ENCODE data around the gene SLX4IP.

Gene SLX4IP

DNA sequence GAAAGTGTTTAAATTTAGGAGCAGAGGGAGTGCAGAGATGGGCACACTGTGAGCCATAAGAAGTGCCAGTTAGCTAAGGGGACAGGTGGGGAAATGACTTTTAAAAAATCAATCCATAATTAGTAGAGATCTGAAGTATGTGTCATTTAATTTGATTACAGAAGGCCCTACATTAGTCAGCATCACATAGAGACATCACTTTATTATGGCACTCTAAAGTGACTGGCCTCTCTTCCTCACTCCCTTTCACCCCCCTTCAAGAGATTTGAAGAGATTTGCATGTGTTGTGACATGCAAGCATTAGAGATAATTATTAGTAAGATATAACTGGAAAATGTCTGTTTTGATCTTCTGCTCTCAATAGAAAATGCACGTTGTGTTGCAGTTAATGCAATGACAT is 86.7 kb downstream of the SLX4IP start:
- no peak for DNase-seq (ENCODE audit: low read depth)

DNA sequence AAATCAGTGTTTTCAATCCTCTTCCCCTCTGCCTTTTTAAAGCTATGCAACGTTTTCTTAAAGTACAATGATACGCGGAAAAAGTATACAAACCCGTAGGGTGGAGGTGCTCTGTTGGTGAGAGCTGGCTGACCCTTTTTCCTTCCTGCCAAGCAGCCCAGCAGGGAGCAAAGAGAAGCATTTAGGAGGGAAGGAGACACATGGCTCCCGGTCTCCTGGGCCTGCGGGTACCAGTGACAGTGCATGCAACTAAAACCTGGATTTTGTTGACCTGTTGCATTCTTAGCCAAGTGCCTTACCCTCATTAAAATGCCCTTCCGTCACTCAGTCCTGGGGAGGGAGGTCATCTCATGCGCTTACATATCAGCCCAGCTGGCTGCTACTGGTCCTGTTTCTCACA is 87.2 kb downstream of the SLX4IP start:
- DNase-seq (ENCODE audit: low read depth): no peak

DNA sequence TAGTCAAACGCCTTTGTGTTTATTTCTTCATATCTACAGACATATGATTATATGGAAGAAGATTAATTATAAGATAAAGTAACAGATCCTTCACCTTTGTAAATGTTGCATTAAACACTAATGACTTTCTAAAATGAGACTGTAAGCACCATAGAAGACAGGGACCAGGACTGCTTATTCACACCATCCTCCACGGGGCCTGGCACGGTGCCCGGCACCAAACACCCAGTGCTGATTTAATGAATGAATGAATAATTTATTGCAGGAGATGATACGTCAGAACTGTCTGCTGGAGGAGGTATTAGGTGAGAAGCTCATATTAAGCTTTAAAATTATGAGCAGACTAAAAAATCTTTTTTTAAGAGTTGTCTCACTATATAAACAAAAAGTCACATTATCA is 88.3 kb downstream of the SLX4IP start:
- DNase-seq (ENCODE audit: low read depth): no peak

DNA sequence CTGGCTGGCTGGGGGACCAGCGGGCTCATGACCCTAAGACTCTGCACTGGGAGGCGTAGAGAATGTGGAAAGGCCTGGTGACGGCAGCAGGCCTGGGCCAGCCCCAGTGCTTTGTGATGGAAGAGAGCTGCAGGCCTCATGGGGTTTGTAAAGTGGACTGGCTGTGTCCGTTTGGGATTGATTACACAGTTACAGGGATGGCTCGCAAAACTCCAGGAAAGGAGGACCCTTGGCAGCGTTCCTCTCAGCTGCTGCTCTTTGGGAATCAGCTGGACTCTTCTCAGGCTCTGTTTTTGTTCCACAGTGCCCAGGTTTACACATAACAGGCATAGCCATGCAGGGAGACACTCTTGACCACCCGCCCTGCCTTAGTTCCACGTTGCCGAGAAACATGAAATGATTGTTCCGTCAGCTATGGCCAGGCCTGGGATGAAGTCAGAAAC is 89.0 kb downstream of the SLX4IP start:
- DNase-seq (ENCODE audit: low read depth): no peak

DNA sequence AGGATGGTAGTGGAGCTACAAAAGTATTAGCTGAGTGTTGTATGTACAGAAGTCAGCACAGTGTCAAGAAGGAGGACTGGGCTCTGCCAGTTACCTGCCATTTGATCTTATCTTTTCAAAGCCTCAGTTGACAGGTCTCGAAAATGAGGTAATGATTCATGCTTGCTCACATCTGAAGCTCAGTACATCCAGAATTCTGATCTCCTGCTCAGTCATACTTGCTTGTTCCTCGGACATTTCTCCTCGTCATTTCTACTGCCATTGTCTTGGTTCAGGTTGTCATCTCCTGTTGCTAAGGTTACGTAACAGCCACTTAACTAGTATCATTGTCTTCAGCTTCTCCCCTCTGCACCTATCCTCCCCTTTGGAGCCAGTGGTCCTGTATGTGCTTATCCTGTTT is 89.5 kb downstream of the SLX4IP start:
- DNase-seq (ENCODE audit: low read depth): no peak

DNA sequence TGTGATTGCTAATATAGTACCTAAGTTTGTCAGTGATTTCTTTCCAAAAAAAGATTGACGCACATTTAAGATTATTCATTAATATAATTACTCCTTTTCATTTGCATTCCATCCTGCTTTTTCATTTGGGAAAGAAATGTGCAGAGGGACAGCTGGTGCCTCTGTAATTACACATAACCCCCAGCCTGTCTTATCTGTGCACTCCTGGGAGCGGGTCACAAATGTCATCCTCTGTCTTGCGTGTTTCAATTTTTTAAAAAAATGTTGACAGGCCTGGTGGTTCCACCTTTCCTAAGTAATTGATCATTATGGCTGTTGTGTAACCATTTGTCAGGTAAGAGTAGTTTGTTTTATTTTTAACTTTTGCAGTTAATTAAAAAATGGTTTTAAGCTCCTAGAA is 92.7 kb downstream of the SLX4IP start:
- DNase-seq (ENCODE audit: low read depth): no peak

DNA sequence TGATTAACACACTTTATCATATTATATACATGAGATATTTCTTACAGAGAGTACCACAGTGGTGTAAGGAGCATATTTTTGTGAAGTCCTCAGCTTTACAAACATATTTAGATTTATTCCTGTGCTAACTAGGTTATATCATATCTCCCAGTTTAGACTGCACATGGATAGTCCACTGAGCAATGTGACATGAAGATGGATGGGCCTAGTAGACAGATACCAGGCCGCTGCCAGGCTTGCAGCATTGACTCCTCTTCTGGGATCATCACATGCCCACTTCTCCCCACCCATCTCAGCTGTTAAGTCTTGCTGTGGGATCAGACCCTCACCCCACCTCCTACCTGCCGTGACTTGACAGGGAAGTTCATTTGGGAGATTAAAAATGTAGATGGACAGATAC is 95.8 kb downstream of the SLX4IP start:
- DNase-seq (ENCODE audit: low read depth): no peak

DNA sequence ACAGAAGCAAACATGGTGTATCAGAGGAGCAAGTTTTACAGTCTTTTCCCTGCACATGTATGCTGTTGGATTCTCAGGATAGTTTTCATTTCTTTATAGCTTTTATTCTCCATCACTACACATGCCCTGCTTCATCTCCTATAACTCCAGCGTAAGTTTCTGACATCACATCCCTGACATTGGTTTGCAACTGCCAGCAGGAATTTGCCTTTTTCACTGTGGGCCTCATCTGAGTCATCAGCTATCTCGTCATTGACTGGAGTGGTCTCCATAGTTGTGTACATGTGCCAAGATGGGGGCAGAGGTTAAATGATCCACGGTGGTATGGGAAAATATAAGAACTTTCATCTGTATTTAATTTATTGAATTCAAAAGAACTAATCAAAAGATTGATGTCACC is 96.7 kb downstream of the SLX4IP start:
- DNase-seq (ENCODE audit: low read depth): no peak

DNA sequence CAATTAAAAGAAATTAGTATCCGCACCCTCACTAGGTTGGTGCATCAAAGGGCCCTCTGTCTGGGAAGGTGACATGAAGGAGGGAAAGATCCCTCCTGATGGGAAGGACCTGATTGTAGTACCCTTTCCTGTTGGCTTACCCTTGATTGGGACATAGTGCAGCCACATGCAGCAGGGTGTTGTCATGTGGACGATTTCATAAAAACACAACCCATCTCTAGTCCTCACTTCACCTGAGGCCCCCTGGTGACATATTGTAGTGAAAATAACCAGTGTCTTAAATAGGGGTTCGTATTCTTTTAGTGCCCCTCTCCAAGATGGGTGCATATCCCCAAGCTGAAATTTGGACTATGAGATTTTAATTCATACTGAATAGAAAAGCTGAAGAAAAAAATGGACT is 97.3 kb downstream of the SLX4IP start:
- DNase-seq (ENCODE audit: low read depth): no peak

DNA sequence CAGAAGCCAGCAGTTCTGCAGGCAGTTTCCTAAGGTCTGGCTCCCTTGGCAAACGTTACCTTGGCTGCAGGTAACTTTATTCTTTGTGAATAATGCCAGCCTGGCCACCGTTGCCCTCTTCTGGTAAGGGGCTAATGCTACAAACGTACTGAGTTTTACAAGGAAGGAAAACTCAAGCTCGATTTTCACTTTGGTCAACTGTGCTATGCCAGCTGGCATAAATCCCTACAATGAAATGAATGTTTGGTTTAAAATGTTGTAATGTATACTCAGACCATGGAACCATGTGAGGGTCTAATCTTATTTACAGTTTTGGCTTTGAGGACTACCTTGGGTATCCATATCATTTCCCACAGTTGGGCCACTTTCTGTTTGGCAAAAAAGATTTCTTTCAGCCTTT is 101.4 kb downstream of the SLX4IP start:
- DNase-seq (ENCODE audit: low read depth): no peak

DNA sequence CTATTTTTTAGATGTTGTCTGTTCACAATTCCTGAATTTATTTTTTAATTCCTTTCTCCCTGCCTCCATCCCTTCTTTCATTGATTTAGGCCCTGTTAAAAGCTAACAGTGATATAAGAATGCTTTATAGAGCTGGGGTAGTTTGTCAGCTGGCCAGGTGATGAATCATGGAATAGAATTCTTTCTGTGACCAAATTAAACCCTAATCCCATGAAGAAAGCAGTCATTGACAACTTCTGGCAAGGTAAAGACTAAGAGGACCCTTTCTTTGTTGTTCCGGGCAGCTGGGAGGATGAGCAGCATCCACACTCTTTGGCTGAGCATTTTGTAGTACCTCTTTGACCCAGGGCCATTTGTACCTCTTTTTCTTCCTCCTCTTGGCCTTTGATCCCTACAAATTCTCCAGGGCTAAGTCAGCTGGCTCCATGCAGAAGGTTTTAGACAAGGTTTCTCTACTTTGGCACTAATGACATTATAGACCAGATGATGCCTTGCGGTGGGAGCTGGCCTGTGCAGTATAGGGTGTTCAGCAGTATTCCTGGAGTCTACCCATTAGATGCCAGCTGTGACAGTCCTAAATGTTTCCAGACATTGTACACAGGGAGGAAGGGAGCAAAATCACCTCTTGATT is 102.9 kb downstream of the SLX4IP start:
- DNase-seq (ENCODE audit: low read depth): no peak

DNA sequence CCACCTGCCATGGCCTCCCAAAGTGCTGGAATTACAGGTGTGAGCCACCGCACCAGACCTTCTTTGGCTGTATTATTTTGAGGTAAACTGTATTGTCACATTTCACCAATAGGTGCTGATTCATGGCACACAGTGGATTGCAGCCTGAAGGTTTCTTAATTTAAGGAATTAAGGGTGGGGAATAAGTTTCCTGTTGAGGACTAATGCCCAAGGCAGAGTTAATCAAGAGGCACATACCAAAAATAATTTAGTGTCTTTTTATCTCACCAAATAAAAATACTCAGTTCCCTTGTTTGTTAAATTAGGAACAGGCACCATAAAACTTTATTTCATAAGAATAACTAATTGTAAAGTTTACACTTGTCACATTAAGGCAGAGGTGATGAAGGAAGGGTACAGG is 103.7 kb downstream of the SLX4IP start:
- no peak for DNase-seq (ENCODE audit: low read depth)

DNA sequence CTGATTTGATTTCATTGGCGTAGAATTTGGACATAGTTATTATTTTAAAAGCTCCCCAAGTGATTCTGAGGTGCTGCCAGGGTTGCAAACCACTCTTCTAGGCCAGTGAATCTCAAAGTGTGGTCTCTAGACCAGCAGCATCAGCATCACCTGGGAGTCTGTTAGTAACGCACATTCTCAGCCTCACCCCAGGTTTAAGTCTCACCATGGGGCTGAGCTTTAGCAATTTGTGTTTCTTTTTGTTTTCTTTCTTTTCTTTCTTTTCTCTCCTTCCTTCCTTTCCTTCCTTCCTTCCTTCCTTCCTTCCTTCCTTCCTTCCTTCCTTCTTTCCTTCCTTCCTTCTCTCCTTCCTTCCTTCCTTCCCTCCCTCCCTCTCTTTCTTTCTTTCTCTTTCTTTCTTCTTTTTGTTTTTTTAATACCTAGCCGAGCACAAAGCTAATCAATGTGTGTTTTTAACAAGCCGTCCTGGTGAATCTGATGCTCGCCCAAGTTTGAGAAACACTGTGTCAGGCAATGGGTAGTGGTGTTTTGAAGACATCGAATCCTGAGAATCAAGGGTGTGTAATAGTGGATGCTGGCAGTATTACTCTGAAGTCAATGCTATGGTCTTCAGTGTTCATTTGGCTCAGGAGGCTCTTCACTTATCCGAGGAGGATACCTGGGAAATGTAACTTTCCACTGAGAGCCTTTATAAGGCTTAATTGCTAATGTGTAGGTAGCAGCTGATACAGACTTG is 104.9 kb downstream of the SLX4IP start:
- no peak for DNase-seq (ENCODE audit: low read depth)

DNA sequence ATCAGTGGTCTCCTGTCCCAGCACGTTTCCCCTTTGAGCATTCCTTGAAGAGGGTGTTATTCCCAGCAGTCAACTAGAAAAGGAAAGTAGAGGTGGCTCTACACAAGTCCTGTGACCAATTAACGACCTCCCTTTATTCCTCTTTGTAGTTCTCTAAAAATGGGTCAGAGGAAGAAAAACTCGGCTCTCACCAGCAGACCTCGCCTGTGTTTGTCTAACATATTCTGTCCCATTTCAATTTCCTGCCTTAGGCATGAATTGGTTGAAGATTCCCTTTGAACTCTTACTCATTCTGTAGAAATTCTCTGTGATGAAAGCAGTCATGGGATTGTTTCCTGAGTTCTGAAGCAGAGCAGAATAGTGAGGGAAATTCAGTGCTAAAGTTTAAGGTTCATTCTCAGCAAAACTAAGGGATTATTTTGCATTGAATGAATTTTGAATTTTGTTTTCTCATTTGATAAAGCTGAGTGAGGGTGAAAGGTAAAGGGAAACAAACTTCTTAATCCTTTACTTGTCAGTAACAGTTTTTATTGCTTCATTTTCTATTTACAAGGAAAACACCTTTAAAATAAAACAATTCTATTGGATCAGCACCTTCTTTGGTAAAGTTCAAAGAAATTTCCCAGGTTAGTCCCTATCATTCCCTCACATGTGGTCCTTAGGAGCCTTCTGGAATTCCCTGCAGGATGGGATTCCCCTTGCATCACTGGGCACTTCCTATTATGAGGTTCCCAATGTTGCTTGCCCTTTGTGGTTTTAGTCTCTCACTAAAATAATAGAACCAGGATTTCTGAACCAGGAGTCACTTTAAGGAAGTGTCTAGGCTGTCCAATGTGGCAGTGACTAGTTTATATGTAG is 105.8 kb downstream of the SLX4IP start:
- DNase-seq (ENCODE audit: low read depth): no peak

DNA sequence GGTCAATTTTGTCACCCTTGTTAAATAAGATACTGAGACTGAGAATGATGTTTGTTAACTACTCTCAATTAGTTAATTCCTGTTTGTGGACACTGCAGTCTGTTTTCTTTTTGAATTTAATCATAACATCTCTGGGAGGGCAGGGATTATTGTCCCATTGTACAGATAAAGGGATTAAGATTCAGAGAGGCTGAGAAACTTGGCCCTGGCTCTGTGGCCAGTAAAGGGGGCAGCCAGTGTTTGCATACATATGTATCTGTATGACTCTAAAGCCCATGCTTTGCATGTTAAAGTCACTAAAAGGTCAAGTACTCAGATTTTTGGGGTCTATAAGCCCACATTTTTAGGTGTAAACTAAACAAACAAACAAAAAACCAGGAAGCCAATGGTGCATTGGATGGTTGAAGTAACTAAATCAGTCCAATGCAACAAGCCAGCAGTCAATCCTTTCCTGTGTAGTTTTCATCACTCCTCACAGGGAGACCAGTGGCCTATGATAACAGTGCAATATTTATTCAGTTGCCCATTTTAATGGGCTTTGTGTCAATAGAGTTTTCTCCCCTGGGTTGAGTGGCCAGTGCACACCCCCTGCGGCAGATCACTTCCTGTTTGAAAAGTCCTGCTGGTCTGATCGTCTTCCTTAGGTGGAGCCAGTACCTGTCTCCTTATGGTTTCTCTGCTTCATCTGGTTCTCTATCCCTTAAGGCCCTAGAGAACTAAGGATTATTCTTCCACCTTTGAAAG is 106.7 kb downstream of the SLX4IP start:
- no peak for DNase-seq (ENCODE audit: low read depth)

DNA sequence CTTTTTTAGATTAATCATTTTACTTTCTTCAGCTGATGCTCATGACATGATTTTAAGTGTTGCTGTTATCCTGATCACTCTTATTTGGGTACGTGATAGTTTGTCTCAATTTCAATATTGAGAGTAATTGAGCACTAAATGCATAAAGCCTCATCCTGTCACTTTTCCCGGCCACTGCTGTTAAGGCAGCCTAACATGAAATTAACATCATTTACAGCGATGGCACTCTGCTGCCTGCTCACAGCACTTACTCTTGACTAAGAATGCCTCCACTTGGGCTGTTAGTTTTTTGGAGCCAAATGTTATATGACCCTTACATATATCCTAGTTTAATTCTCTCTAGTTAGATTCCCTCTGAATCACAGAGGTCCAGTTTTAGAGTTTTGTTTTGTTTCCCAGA is 107.3 kb downstream of the SLX4IP start:
- no peak for DNase-seq (ENCODE audit: low read depth)

DNA sequence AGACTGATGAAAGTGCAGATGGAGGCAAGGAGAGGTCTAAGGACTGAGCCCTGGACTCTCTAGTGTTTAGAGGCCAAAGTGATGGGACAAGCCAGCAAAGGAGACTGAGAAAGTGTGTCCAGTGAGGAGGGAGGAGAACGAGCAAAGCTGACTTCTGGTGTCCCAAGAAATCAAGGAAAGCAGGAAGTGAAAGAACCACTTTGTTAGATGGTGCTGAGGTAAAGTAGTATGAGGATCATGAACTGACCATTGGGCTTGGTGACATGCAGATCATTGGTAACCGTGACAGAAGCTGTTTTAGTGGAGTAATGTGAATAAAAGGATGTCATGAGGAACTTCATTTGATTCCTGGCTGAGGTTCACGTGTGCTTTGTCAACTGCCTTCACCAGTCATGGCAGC is 108.4 kb downstream of the SLX4IP start:
- no peak for DNase-seq (ENCODE audit: low read depth)

DNA sequence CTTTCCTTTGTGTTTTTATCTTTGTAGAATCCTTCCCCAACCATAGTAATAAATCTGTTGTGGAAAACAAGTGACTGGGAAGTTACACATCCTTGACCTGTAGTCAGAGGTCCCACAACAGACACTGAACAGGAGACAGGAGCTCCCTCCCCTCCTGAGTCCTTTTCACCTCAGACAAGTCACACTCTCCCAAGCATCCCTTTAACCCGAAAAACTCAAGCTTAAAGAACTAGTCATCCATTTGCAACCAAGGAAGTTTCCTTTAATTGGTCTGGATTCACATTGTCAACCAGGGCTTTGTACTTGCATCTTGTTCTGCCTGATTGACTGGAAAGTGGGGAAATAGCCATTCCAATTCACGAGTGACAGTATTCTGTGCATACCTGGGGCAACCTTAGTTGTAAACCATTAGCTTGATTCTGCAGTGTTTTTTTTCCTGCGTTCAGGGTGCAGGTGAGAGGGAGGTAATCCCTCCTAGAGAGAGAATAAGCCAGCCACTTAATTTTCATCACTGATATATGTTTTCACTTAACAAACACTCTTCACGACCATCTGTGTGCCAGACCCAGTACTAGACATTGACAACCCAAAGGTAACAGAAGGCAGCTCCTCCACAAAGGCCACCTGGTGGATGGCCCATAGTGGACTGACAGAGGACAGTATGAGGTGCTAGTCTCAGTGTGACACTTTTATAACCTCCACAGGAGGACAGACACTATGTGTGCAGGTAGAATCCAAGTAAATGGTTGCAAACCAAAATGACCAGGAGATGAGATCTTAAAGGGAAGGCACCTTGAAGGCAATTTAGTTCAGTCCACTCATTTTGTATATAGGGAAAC is 112.4 kb downstream of the SLX4IP start:
- no peak for DNase-seq (ENCODE audit: low read depth)

DNA sequence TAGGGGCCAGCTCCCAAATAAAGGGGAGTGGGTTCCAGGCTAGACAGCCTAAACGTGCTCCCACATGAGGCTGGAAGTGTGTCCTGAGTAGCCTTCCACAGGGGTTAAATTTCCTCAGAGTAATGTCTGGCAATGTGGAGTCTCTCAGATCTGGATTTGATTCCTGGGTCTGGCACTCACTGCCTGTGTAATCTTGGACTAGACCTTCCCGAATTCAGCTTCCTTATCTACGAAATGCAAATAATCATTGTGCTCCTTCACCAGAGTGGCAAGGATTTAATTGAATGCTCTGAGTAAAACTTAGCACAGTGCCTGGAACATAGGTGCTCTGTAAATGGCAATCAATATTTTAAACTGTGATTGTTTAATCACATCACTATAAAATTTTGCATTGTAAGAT is 114.4 kb downstream of the SLX4IP start:
- no peak for DNase-seq (ENCODE audit: low read depth)

DNA sequence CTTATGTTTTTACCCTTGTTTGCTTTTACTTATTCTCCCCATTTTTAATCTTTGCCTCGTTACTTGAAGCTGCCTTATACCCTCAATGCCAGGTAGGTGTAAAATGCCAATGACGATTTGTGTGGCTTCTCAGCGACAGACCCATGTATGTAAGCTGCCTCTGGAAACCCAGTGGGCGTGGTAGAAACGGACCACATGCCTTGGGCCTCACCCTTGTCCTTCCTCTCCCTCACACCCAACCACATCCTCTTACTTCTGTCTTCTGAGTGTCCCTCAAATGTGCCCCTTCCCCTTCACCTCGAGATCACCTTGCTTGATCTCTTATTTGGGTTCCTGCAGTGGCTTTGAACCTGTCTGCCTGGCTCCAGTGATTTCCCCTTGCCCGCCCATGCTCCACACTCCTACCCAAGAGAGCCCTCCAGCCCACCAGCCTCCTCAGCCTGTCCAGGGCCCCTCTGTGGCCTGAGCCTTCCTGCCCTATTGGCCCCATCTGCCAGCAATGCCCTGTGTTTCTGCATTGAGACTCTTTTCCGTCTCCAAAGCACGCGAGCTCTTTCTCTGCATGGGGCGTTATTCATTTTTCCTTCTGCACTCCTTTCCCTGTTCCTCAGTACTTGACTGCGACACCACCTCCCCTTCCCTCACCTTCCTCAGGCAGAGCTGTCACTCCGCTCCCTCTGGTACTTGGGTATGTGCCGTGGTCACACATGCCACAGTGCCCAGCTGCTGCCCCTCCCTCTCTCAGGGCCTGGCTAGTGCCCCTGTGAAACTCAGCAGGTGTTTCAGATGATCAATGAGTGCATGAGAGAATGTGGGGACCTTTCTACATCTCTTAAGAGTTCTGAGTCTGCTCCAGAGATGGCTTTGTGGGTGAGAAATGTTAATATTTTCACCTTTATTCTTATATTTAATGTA is 115.4 kb downstream of the SLX4IP start:
- no peak for DNase-seq (ENCODE audit: low read depth)
